Gastroesophageal sphincter (tissue), 4 donors: Measurements from ENCODE around the gene ELMOD3. TPM values are rescaled to one million over a fixed set of nuclear protein-coding genes. Genes with fewer than 3 reads are reported as not detected.

Experiments used
- ATAC-seq: fragments of 150-250 bp; one replicate; pipeline ENCODE4 v1.9.1; 2016; ENCODE audit warnings: mild to moderate bottlenecking, moderate library complexity
- H3K27ac ChIP-seq, 4 donors: fragments of 200-600 bp; sonication (generic) in 3 of 4; 1 replicate in 3 of 4; 2 replicates in 1 of 4; pipeline ENCODE4 v1.5.1; 2016 to 2019
- H3K27me3 ChIP-seq: fragments of 200-600 bp; sonication (generic); one replicate; pipeline ENCODE4 v1.5.1; 2019
- H3K36me3 ChIP-seq, 2 donors: fragments of 200-600 bp; sonication (generic); one replicate each; pipeline ENCODE4 v1.5.1; 2019; ENCODE audit warnings: control low read depth in 1 of 2
- H3K4me1 ChIP-seq, 3 donors: fragments of 200-600 bp; sonication (generic); 1 replicate in 2 of 3; 2 replicates in 1 of 3; pipeline ENCODE4 v1.5.1; 2016 to 2019; ENCODE audit warnings: control low read depth in 2 of 3
- H3K4me3 ChIP-seq, 2 donors: fragments of 200-600 bp; sonication (generic); one replicate each; pipeline ENCODE4 v1.5.1; 2019; ENCODE audit warnings: mild to moderate bottlenecking in 1 of 2, moderate library complexity in 1 of 2
- H3K9me3 ChIP-seq, 3 donors: fragments of 200-600 bp; sonication (generic); one replicate each; pipeline ENCODE4 v1.5.1; 2017 to 2019; ENCODE audit warnings: control low read depth in 2 of 3
- EP300 ChIP-seq: sonication (generic); formaldehyde crosslinking; IDR thresholded peaks from one replicate; pipeline ENCODE4 v1.6.1; 2017; ENCODE audit warnings: antibody characterized with exemption, mild to moderate bottlenecking
- POLR2A ChIP-seq, 2 donors: fragments of 450-650 bp; IDR thresholded peaks; one replicate each; pipeline ENCODE4 v1.6.1; 2017; ENCODE audit warnings: antibody characterized with exemption in 2 of 2, mild to moderate bottlenecking in 2 of 2, moderate library complexity in 1 of 2
- POLR2AphosphoS5 ChIP-seq: sonication (generic); formaldehyde crosslinking; IDR thresholded peaks from one replicate; pipeline ENCODE4 v1.6.1; 2017; ENCODE audit warnings: antibody characterized with exemption
- WGBS, 2 donors: methylation state at CpG; one replicate each; pipeline ENCODE4 v1.1.5; 2018; ENCODE audit warnings: low coverage in 1 of 2; 5-methylcytosine and 5-hydroxymethylcytosine counted together
- total RNA-seq, 4 donors: library from RNA; depleted of rRNA; stranded (reverse); fragments of >200 nt; gene quantifications; one replicate each; pipeline ENCODE4 v1.1.0, GENCODE V29; 2016
- TF ChIP-seq, protein P1 (sequence below), 4 experiments: fragments of 200-600 bp in 2 of 4; fragments of 450-650 bp in 2 of 4; sonication (generic) in 1 of 4; IDR thresholded peaks; one replicate each; pipeline ENCODE4 v1.5.1; 2017 to 2019; ENCODE audit warnings: antibody characterized with exemption in 4 of 4, mild to moderate bottlenecking in 2 of 4, moderate library complexity in 2 of 4

Gene ELMOD3
- total RNA-seq, 4 donors from 2014 or later, result 12.4 to 25.8 (median 18.0) TPM

DNA sequence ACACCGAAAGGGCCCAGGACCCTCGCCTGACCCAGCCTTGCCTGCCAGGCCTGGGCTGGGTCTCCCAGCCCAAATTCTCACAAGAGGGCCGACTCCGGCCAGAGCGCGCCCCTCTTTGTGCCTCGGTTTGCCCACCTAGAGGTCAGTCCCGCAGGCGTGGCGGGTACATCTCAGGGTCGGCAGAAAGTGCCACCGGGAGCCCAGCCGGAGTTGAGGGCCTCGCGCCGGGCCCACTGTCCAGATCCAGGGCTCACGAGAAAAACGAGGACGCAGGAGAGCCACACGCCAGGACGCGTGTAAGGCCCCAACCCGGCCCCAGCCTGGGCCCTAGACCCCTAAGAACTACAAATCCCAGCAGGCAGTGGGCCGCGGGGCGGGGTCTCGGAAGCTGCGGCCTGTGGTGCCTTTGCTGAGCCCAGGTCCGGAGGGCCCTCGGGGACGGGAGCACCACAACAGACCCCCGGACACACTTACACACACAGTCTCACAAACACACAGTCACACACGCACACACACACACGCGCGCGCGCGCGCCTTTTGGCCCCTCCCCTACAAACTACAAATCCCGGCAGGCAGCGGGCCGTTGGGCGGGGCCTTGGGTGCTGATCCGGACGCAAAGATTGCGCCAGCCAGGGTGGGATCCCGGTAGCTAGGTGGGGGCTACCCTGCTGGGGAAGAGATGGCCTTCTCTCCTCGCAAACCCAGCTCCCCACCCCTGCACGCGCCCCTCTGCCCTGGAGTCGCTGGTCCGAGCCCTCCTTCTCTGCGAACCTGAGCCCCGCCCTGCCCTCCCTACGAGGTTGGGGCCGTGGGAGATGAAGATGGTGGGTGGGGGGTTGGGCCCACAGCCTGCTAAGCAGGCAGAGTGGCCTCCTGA lies 63.8 kb downstream of the ELMOD3 start, which contains the start of gene SH2D6:
Gene SH2D6, plus strand, starts transcription at position 583 of the 877 bp plus-strand sequence. CDS start 10,752 bp downstream, outside the sequence.
- 0% methylated on average over 2 to 5 of the region's 57 CpGs for WGBS, 2 donors
- H3K27ac ChIP-seq, result peak within 1 kb of the TSS; percentile 54 to 97 (median 91)
- peak; percentile 87 for ATAC-seq
- TF ChIP-seq POLR2A (IDR thresholded peaks at IDR 0.05), result peak; percentile 27 to 49
- TF ChIP-seq, protein P1, sequence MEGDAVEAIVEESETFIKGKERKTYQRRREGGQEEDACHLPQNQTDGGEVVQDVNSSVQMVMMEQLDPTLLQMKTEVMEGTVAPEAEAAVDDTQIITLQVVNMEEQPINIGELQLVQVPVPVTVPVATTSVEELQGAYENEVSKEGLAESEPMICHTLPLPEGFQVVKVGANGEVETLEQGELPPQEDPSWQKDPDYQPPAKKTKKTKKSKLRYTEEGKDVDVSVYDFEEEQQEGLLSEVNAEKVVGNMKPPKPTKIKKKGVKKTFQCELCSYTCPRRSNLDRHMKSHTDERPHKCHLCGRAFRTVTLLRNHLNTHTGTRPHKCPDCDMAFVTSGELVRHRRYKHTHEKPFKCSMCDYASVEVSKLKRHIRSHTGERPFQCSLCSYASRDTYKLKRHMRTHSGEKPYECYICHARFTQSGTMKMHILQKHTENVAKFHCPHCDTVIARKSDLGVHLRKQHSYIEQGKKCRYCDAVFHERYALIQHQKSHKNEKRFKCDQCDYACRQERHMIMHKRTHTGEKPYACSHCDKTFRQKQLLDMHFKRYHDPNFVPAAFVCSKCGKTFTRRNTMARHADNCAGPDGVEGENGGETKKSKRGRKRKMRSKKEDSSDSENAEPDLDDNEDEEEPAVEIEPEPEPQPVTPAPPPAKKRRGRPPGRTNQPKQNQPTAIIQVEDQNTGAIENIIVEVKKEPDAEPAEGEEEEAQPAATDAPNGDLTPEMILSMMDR (IDR thresholded peaks at IDR 0.05), result no peak
- TF ChIP-seq EP300, result no peak
- TF ChIP-seq POLR2AphosphoS5, result peak; percentile 55
- peaks cover 0 to 47% (median 20%) of the 10 kb centered on the region in 3 donors for H3K4me1 ChIP-seq
- H3K4me3 ChIP-seq, result peak within 1 kb of the TSS; percentile 44 to 62
- H3K36me3 ChIP-seq, result no peaks in the 10 kb centered on the region
- H3K27me3 ChIP-seq, result no peaks in the 10 kb centered on the region
- H3K9me3 ChIP-seq, result no peaks in the 10 kb centered on the region

DNA sequence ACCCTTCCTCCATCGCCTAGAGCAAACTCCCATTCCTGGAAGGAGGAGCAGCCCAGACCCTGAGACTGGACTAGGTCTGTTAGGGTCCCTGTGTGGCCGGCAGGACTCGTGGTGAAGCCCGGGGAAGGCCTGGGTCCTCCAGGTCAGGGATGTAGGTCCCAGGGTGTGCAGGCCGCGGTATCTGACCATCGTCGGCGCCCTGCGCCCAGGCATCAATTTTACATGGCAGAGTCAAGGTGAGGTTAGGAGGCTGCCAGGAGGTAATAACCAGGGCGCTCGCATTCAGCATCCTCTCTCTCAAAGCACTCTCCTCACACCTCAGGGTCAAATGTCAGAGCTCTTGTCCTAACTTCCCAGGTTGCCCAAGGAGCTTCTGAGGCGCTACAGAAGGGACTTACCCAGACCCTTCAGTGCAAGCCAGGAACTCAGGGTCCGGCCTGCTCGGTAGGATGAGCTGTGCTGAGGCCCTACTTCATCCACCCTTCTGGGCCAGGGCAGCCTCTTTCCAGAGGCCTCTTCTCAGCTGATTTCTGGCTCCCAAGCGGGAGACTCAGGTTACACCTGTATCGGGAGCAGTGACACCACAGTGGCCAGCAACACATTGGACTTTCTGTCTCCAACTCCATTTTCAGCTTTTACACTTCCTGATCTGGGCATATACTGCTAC lies 64.6 kb downstream of the ELMOD3 start:
- Histone ChIP-seq H3K4me3 (peak overlapping the region; percentile 44 to 62), H3K4me1 (peaks cover 0 to 40% (median 16%) of the 10 kb centered on the region in 3 donors), H3K27ac (peak overlapping the region; percentile 54 to 97 (median 91)), H3K36me3 (no peaks in the 10 kb centered on the region), H3K27me3 (no peaks in the 10 kb centered on the region), H3K9me3 (no peaks in the 10 kb centered on the region)
- no peak for TF ChIP-seq POLR2AphosphoS5
- no peak for TF ChIP-seq POLR2A (IDR thresholded peaks at IDR 0.05)
- TF ChIP-seq, protein P1 (IDR thresholded peaks at IDR 0.05), result no peak
- no peak for TF ChIP-seq EP300
- 94% methylated on average over 3 of the region's 17 CpGs; no CpG with 5 or more reads in 1 of the 2 donors for WGBS, 2 donors
- ATAC-seq, result no peak

DNA sequence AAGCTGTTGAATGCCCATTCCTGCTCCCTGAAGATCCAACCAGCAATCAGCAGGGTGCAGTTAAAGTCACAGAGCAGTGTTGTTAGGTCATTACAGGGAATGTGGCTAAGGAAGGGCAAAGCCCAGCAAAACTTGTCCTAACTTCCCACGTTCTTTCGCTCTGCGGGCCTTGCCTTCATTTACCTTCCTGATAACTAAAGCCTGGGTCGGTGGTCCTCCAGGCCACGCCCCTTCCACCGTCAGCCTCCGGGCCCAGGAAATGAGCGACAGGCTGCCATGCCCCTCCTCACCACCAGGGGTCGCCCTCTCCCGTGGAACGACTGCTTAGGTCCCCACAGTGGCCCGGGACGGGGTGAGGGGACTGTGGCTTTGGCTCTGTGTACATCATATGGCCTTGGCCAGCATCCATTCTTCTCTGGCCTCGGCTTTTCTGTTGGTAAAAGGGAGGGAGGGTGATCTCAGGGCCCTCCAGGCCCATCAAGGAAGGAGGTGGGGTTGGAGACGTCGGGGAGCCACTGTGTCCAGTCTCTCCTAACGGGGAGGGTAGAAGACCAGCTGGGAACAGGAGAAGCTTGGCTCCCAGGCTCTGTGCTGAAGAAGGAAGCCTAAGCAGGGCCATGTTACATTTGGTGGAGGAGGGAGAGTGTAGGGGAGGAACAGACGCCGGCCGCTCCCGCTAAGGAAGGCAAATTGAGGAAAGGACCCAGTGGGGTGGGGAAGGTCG lies 66.1 kb downstream of the ELMOD3 start:
- TF ChIP-seq, protein P1 (IDR thresholded peaks at IDR 0.05), result peak in 3 of 4 experiments; percentile 100
- TF ChIP-seq POLR2AphosphoS5 (peak; percentile 64), POLR2A (IDR thresholded peaks at IDR 0.05) (no peak)
- peak overlapping the region in 3 of 4 donors; percentile 90 to 97 (median 92) for H3K27ac ChIP-seq

DNA sequence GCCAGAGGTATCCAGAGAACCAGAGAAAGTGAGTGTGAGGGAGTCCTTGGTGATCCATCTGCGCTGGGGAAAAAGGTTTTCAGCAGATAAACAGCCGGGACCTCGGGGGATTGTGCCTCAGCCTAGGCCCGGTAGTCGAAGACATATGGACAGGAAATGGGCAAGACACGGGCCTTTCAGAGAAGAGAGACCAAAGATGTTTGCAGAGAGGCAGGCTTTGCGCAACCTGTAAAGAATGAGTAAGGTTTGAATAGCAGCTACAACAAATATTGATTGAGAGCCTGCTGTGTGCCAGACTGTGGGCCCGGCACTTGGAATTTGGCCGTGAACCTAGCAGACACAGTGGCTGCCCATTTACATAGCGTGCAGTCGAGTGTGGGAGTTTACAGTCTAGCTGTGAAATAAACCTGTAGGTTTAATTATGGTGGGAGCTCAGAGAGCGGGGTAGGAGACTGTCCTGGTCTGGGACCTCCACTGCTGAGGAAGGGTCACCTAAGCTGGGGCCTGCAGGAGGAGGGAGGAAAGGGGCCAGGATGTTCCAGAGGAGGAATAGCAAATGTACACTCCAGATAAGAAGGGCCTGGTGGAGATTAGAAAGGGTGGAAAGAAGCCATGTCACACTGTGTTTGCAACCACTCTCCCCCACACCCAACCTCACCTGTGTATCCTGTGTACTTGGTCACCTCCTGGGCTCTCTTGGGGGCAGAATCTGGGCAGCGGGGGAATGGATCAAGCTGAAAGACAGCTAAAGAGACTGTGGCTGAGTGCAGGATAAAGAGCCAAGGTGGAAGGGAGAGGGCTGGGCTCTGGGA lies 66.9 kb downstream of the ELMOD3 start:
- WGBS, 2 donors, result 65 to 72% methylated on average over 7 to 13 of the region's 13 CpGs
- no peaks in the 10 kb centered on the region for H3K9me3 ChIP-seq
- TF ChIP-seq EP300 (no peak), POLR2A (IDR thresholded peaks at IDR 0.05) (no peak), POLR2AphosphoS5 (no peak)
- TF ChIP-seq, protein P1 (IDR thresholded peaks at IDR 0.05), result no peak
- peaks cover 0 to 37% (median 15%) of the 10 kb centered on the region in 3 donors for H3K4me1 ChIP-seq
- peak overlapping the region in 3 of 4 donors; percentile 90 to 97 (median 92) for H3K27ac ChIP-seq
- no peaks in the 10 kb centered on the region for H3K27me3 ChIP-seq
- no peak for ATAC-seq
- H3K4me3 ChIP-seq, result no peak overlapping the region
- H3K36me3 ChIP-seq, result no peaks in the 10 kb centered on the region

More for the DNA sequence above, 66.1 kb downstream of the ELMOD3 start:
- H3K36me3 ChIP-seq, result no peaks in the 10 kb centered on the region
- H3K4me1 ChIP-seq, result peaks cover 0 to 37% (median 15%) of the 10 kb centered on the region in 3 donors
- H3K4me3 ChIP-seq, result peak overlapping the region in 1 of 2 donors; percentile 26
- no peaks in the 10 kb centered on the region for H3K9me3 ChIP-seq
- peak; percentile 64 for ATAC-seq
- 20 to 49% methylated on average over 4 to 6 of the region's 22 CpGs for WGBS, 2 donors
- no peaks in the 10 kb centered on the region for H3K27me3 ChIP-seq
